ENCODE data around the gene MRPS11.

Gene MRPS11

GRCh38 chr15:88489321-88489720, 21.8 kb downstream of the MRPS11 start:
- DNase-seq (ENCODE audit: low spot score): no peak
- TF ChIP-seq CTCF (IDR thresholded peaks at IDR 0.05; ENCODE audit: extremely low read depth, insufficient read depth, missing control alignments): peak; percentile 11
- in situ Hi-C loops (cut with MboI; ENCODE audit: low pct_unique_long_range_greater_than_20kb, low sequenced_read_pairs, unreplicated experiment): loop anchor here (25.0 kb wide), 1 partner anchor 348 kb away; no protein-coding TSS in a partner anchor

- TF ChIP-seq CTCF (IDR thresholded peaks at IDR 0.05; ENCODE audit: extremely low read depth, insufficient read depth, missing control alignments): no peak
- in situ Hi-C loops (cut with MboI; ENCODE audit: low pct_unique_long_range_greater_than_20kb, low sequenced_read_pairs, unreplicated experiment): loop anchor here (25.0 kb wide), 1 partner anchor 347 kb away; no protein-coding TSS in a partner anchor
- no peak for DNase-seq (ENCODE audit: low spot score)
These were observed 22.5 kb downstream of the MRPS11 start for GRCh38 chr15:88490036-88490435.

GRCh38 chr15:88491158-88491557, 23.6 kb downstream of the MRPS11 start:
- DNase-seq (ENCODE audit: low spot score): no peak
- TF ChIP-seq CTCF (IDR thresholded peaks at IDR 0.05; ENCODE audit: extremely low read depth, insufficient read depth, missing control alignments): no peak
- in situ Hi-C loops (cut with MboI; ENCODE audit: low pct_unique_long_range_greater_than_20kb, low sequenced_read_pairs, unreplicated experiment): loop anchor here (25.0 kb wide), 1 partner anchor 346 kb away; no protein-coding TSS in a partner anchor

GRCh38 chr15:88493844-88494243, 26.3 kb downstream of the MRPS11 start:
- TF ChIP-seq CTCF (IDR thresholded peaks at IDR 0.05; ENCODE audit: extremely low read depth, insufficient read depth, missing control alignments): no peak
- no peak for DNase-seq (ENCODE audit: low spot score)
- in situ Hi-C loops (cut with MboI; ENCODE audit: low pct_unique_long_range_greater_than_20kb, low sequenced_read_pairs, unreplicated experiment): loop anchor here (25.0 kb wide), 1 partner anchor 343 kb away; no protein-coding TSS in a partner anchor

- no peak for TF ChIP-seq CTCF (IDR thresholded peaks at IDR 0.05; ENCODE audit: extremely low read depth, insufficient read depth, missing control alignments)
- in situ Hi-C loops (cut with MboI; ENCODE audit: low pct_unique_long_range_greater_than_20kb, low sequenced_read_pairs, unreplicated experiment): loop anchor here (25.0 kb wide), 1 partner anchor 340 kb away; no protein-coding TSS in a partner anchor
- no peak for DNase-seq (ENCODE audit: low spot score)
These were observed 29.7 kb downstream of the MRPS11 start for GRCh38 chr15:88497109-88497765.

- DNase-seq (ENCODE audit: low spot score): no peak
- in situ Hi-C loops (cut with MboI; ENCODE audit: low pct_unique_long_range_greater_than_20kb, low sequenced_read_pairs, unreplicated experiment): loop anchor here (25.0 kb wide), 1 partner anchor 338 kb away; no protein-coding TSS in a partner anchor
- no peak for TF ChIP-seq CTCF (IDR thresholded peaks at IDR 0.05; ENCODE audit: extremely low read depth, insufficient read depth, missing control alignments)
These were observed 31.5 kb downstream of the MRPS11 start for GRCh38 chr15:88498996-88499395.
